ENCODE data around the gene CDON. TPM values are rescaled to one million over a fixed set of nuclear protein-coding genes. Genes with fewer than 3 reads are reported as not detected.

Gene CDON
- total and polyA plus RNA-seq, 2 donors (not counting 1 experiment from before 2014, with no cell fraction given) = 0.01 TPM; not detected in 1

DNA sequence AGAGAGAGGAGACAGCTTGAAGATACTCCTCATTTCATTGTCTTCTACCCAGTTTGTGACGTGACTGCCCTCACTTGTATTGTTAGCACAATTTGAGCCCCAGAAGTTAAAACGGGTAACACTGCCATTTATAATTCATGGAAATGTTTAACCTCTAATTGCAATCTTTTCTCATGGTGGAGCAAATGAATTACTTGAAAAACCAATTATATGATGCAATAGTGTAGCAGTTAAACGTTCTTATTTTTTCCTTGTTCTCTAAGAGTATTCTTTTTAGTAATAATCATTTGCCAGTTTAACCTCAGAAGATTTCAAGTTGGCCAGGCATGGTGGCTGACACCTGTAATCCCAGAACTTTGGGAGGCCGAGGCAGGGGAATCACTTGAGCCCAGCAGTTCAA lies 56.6 kb downstream of the CDON start:
- Histone ChIP-seq H3K4me3 (ENCODE audit: control extremely low read depth in 1 of 5, extremely low read depth in 1 of 5, insufficient read depth in 1 of 5, low read depth in 2 of 5, low read length in 4 of 5) (no peak overlapping the region), H3K27ac (ENCODE audit: low read length in 2 of 2) (no peak overlapping the region), H3K27me3 (replicated peaks in 1 of 4; ENCODE audit: control extremely low read depth in 1 of 4, control insufficient read depth in 3 of 4, insufficient read depth in 4 of 4, low read length in 3 of 4) (peaks cover 0 to 5% (median 0%) of the 10 kb centered on the region in 4 experiments), H4K20me1 (ENCODE audit: control insufficient read depth, insufficient read depth, low read length, poor library complexity, severe bottlenecking) (no peaks in the 10 kb centered on the region), H3K79me2 (ENCODE audit: control insufficient read depth, insufficient read depth, low read length) (no peaks in the 10 kb centered on the region), H3K4me2 (replicated peaks; ENCODE audit: low read depth, low read length, poor library complexity, severe bottlenecking) (no peak overlapping the region), H3K4me1 (ENCODE audit: control insufficient read depth in 2 of 2, insufficient read depth in 2 of 2, low read length in 2 of 2) (no peaks in the 10 kb centered on the region), H3K9me3 (ENCODE audit: control extremely low read depth in 1 of 3, control insufficient read depth in 2 of 3, insufficient read depth in 1 of 3, low read length in 2 of 3) (no peaks in the 10 kb centered on the region), H2AFZ (ENCODE audit: insufficient read depth, low read depth, low read length, poor library complexity, severe bottlenecking) (no peak overlapping the region), H3K36me3 (replicated peaks in 1 of 2; ENCODE audit: control extremely low read depth in 1 of 2, control insufficient read depth in 1 of 2, extremely low read depth in 1 of 2, insufficient read depth in 2 of 2, low read length in 1 of 2) (no peaks in the 10 kb centered on the region), H3K9ac (ENCODE audit: low read length) (no peak overlapping the region)
- Mint-ChIP-seq H3K4me3 (no peak overlapping the region), H3K27me3 (peaks cover 18% of the 10 kb centered on the region), H3K9me3 (ENCODE audit: insufficient read depth) (no peaks in the 10 kb centered on the region), H3K27ac (no peak overlapping the region), H3K4me1 (no peaks in the 10 kb centered on the region)
- ATAC-seq (ENCODE audit: low read depth) = no peak
- ChIA-PET CTCF (no interaction called here), POLR2A (no interaction called here)
- 83% methylated on average over 1 of the region's 4 CpGs for WGBS (ENCODE audit: insufficient coverage)
- DNase-seq = no peak
- TF ChIP-seq, protein P1, sequence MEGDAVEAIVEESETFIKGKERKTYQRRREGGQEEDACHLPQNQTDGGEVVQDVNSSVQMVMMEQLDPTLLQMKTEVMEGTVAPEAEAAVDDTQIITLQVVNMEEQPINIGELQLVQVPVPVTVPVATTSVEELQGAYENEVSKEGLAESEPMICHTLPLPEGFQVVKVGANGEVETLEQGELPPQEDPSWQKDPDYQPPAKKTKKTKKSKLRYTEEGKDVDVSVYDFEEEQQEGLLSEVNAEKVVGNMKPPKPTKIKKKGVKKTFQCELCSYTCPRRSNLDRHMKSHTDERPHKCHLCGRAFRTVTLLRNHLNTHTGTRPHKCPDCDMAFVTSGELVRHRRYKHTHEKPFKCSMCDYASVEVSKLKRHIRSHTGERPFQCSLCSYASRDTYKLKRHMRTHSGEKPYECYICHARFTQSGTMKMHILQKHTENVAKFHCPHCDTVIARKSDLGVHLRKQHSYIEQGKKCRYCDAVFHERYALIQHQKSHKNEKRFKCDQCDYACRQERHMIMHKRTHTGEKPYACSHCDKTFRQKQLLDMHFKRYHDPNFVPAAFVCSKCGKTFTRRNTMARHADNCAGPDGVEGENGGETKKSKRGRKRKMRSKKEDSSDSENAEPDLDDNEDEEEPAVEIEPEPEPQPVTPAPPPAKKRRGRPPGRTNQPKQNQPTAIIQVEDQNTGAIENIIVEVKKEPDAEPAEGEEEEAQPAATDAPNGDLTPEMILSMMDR (IDR thresholded peaks at IDR 0.05) = no peak
- no peak for TF ChIP-seq EZH2 (IDR thresholded peaks at IDR 0.05; ENCODE audit: borderline replicate concordance, insufficient read depth, low read depth, low read length, poor library complexity, severe bottlenecking)
- intact Hi-C loops (cut with micrococcal nuclease) = no loop called here

DNA sequence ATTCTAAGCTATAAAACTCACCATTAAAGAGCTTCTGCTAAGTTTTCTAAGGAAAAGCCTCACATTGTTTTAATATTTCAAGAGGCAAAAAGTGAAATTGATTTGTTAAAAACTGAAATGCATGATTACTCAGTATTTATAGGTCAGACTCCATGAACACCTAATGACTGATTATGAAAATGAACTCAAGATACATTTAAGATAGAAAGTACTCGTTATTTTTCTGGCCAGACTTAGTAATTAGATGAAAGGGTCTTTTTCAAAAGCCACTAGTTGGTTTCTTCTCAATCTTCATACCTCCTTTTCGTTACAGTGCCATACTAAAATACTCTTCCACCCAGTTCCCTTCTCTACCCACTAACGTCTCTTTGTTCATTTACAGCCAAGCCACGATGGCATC lies 60.5 kb downstream of the CDON start:
- no peak overlapping the region for H3K9ac ChIP-seq (ENCODE audit: low read length)
- no peak for ATAC-seq (ENCODE audit: low read depth)
- intact Hi-C loops (cut with micrococcal nuclease) = no loop called here
- no peak overlapping the region for H3K4me3 ChIP-seq (ENCODE audit: control extremely low read depth in 1 of 5, extremely low read depth in 1 of 5, insufficient read depth in 1 of 5, low read depth in 2 of 5, low read length in 4 of 5)
- H3K9me3 ChIP-seq (ENCODE audit: control extremely low read depth in 1 of 3, control insufficient read depth in 2 of 3, insufficient read depth in 1 of 3, low read length in 2 of 3) = no peaks in the 10 kb centered on the region
- POLR2A ChIA-PET = no interaction called here
- H3K4me2 ChIP-seq (replicated peaks; ENCODE audit: low read depth, low read length, poor library complexity, severe bottlenecking) = no peak overlapping the region
- CTCF ChIA-PET = no interaction called here
- peaks cover 16% of the 10 kb centered on the region for H3K27me3 Mint-ChIP-seq
- 72% methylated on average over 3 of the region's 4 CpGs for WGBS (ENCODE audit: insufficient coverage)
- no peaks in the 10 kb centered on the region for H3K9me3 Mint-ChIP-seq (ENCODE audit: insufficient read depth)
- H3K36me3 ChIP-seq (replicated peaks in 1 of 2; ENCODE audit: control extremely low read depth in 1 of 2, control insufficient read depth in 1 of 2, extremely low read depth in 1 of 2, insufficient read depth in 2 of 2, low read length in 1 of 2) = no peaks in the 10 kb centered on the region
- H3K79me2 ChIP-seq (ENCODE audit: control insufficient read depth, insufficient read depth, low read length) = no peaks in the 10 kb centered on the region
- H3K27ac Mint-ChIP-seq = no peak overlapping the region
- no peak overlapping the region for H3K4me3 Mint-ChIP-seq
- H3K27me3 ChIP-seq (replicated peaks in 1 of 4; ENCODE audit: control extremely low read depth in 1 of 4, control insufficient read depth in 3 of 4, insufficient read depth in 4 of 4, low read length in 3 of 4) = peaks cover 0 to 5% (median 0%) of the 10 kb centered on the region in 4 experiments
- TF ChIP-seq, protein P1 (IDR thresholded peaks at IDR 0.05) = no peak
- no peak for TF ChIP-seq EZH2 (IDR thresholded peaks at IDR 0.05; ENCODE audit: borderline replicate concordance, insufficient read depth, low read depth, low read length, poor library complexity, severe bottlenecking)
- no peaks in the 10 kb centered on the region for H3K4me1 Mint-ChIP-seq
- H3K27ac ChIP-seq (ENCODE audit: low read length in 2 of 2) = no peak overlapping the region
- H3K4me1 ChIP-seq (ENCODE audit: control insufficient read depth in 2 of 2, insufficient read depth in 2 of 2, low read length in 2 of 2) = no peaks in the 10 kb centered on the region
- DNase-seq = no peak
- H4K20me1 ChIP-seq (ENCODE audit: control insufficient read depth, insufficient read depth, low read length, poor library complexity, severe bottlenecking) = no peaks in the 10 kb centered on the region
- no peak overlapping the region for H2AFZ ChIP-seq (ENCODE audit: insufficient read depth, low read depth, low read length, poor library complexity, severe bottlenecking)
